ENCODE results near the gene SLC39A1.

DNA sequence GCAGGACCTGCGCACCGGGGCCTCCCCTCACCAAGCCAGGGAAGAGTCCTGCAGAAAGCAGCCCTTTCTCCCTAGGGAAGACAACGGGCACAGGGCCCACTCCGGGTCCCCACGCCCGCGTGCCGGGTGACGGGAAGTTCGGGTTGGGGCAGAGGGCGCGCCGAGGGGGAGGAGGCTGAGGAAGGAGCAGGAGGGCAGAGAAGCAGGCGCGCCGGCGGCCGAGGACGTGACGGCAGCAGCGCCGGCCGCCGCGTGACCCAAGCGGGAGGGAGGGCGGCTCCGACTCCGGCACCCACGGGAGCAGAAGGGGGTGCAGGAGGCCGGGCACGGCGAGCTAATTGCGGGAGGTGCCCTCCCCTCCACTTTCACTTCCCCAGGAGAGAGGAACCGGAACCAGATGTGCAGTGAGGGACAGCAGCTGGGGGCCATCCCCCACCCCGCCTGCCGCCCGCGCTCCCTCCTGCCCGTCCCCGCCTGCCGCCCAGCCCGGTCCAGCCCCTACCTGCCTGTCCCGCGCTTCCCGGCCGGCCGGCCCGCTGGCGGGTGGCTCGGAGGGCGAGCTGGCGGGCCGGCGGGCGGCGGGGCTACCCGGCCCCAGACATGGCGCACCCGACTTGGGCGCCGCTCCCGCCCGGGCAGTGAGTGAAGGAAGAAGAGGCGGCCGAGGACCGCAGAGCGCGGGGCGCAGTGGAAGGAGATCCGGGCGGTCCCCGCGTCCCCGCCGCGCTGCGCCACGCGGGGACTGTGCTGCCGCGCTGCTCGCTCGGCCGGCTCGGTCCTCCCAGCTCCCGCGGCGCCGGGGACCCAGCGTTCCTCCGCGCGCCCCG lies 17.3 kb downstream of the SLC39A1 start:
- TF ChIP-seq POLR2A (IDR thresholded peaks at IDR 0.05; ENCODE audit: low read depth, low read length) (peak; percentile 52; the same call in 1 of the 2 replicates), TAF1 (IDR thresholded peaks at IDR 0.05; ENCODE audit: low read depth, low read length) (no peak), POLR2AphosphoS5 (IDR thresholded peaks at IDR 0.05; ENCODE audit: low read depth, low read length) (peak; percentile 68; the same call in 1 of the 2 replicates), SPI1 (IDR thresholded peaks at IDR 0.05; ENCODE audit: low read depth, low read length) (peak; percentile 99)

All from GM12891 (cell line).